Left ventricle myocardium inferior (tissue), 1 donor: ENCODE results near the gene CD300A. TPM values are rescaled to one million over a fixed set of nuclear protein-coding genes. Genes with fewer than 3 reads are reported as not detected.

Experiments
- DNase-seq: peaks from one replicate; pipeline ENCODE4 v3.0.0-alpha.2; 2020
- H3K27ac ChIP-seq: fragments of 200-600 bp; replicated peaks from 2 replicates; pipeline ENCODE4 v1.8.0; 2021
- H3K27me3 ChIP-seq: fragments of 200-600 bp; 2 replicates; pipeline ENCODE4 v1.8.0; 2021; ENCODE audit warnings: low read depth
- H3K36me3 ChIP-seq: fragments of 200-600 bp; 2 replicates; pipeline ENCODE4 v1.8.0; 2021
- H3K4me1 ChIP-seq: fragments of 200-600 bp; 2 replicates; pipeline ENCODE4 v1.8.0; 2021
- H3K4me3 ChIP-seq: fragments of 200-600 bp; 2 replicates; pipeline ENCODE4 v1.8.0; 2021; ENCODE audit warnings: mild to moderate bottlenecking, moderate library complexity
- H3K9me3 ChIP-seq: fragments of 200-600 bp; replicated peaks from 2 replicates; pipeline ENCODE4 v1.8.0; 2021
- CTCF ChIP-seq: fragments of 200-600 bp; IDR thresholded peaks from 2 replicates; pipeline ENCODE4 v1.8.0; 2021; ENCODE audit warnings: antibody characterized with exemption, mild to moderate bottlenecking, borderline replicate concordance
- intact Hi-C: fragments of 100-400 bp; cut with micrococcal nuclease; formaldehyde crosslinking; loops from one replicate; pipeline ENCODE4 v1.11.0; 2022
- long read RNA-seq: library from polyadenylated mRNA; unstranded; transcript quantifications from one replicate; pipeline ENCODE4 v2.0.0, GENCODE V29; 2021
- total RNA-seq: library from RNA; stranded (reverse); fragmentation: NEBNext Ultra II Directional; extraction: Animal tissue kit (Norgen Biotek cat#: 25700); gene quantifications from one replicate; pipeline ENCODE4 v1.2.1, GENCODE V29; 2021
- donor health status: DM: no; HTN: yes; CAD: no; lungs with severe emphysema.

CD300A gene
- 1.2 TPM for total RNA-seq
- long read RNA-seq: 0 reads

GRCh38 chr17:74466111-74466827 is at the start of gene CD300A:
TSS of gene CD300A (plus strand) at chr17:74466634. CDS start at chr17:74466704, 70 bp downstream.
- H3K4me3 ChIP-seq: peak within 1 kb of the TSS; percentile 53
- intact Hi-C loops: no loop called here
- peaks cover 65% of the 10 kb centered on the region for H3K27me3 ChIP-seq
- peak within 1 kb of the TSS; percentile 30 for H3K27ac ChIP-seq
- no peaks in the 10 kb centered on the region for H3K9me3 ChIP-seq
- peak; percentile 55 for DNase-seq
- TF ChIP-seq CTCF: no peak
- H3K4me1 ChIP-seq: peaks cover 9% of the 10 kb centered on the region
- no peaks in the 10 kb centered on the region for H3K36me3 ChIP-seq

- no peak for TF ChIP-seq CTCF
- Histone ChIP-seq H3K4me1 (no peaks in the 10 kb centered on the region), H3K4me3 (no peak overlapping the region), H3K36me3 (no peaks in the 10 kb centered on the region), H3K27ac (no peak overlapping the region), H3K9me3 (no peaks in the 10 kb centered on the region), H3K27me3 (no peaks in the 10 kb centered on the region)
- no peak for DNase-seq
- intact Hi-C loops: no loop called here
These were observed 49.0 kb upstream of the CD300A start for GRCh38 chr17:74417178-74418045.

- H3K27me3 ChIP-seq: no peaks in the 10 kb centered on the region
- no peak for DNase-seq
- intact Hi-C loops: no loop called here
- no peaks in the 10 kb centered on the region for H3K9me3 ChIP-seq
- no peaks in the 10 kb centered on the region for H3K36me3 ChIP-seq
- no peak for TF ChIP-seq CTCF
- peaks cover 3% of the 10 kb centered on the region for H3K4me1 ChIP-seq
- no peak overlapping the region for H3K27ac ChIP-seq
- H3K4me3 ChIP-seq: no peak overlapping the region
These were observed 46.5 kb upstream of the CD300A start for GRCh38 chr17:74419928-74420411.

DNA sequence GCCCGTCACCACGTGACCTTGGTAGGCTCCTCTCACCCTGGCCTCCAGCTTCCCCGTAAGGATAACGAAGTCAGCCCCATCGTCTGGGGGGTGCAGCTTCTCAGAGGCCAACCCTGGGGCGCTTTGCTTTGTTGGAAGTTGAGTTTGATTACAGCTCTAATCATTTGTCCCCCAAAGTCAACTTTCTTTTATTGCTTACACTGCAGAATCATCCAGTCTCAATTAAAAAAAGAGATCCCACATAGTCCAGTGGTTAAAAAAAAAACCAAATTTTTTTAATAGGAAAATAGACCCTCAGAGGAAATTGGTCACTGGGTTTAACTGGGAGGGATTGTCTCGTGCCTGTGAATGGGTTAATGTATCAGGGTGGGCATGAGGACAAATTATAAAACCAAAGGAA is 42.3 kb upstream of the CD300A start:
- Histone ChIP-seq H3K4me3 (peak overlapping the region; percentile 54), H3K9me3 (no peaks in the 10 kb centered on the region), H3K27me3 (no peaks in the 10 kb centered on the region), H3K4me1 (peaks cover 41% of the 10 kb centered on the region), H3K36me3 (no peaks in the 10 kb centered on the region), H3K27ac (peak overlapping the region; percentile 82)
- intact Hi-C loops: no loop called here
- DNase-seq: no peak
- no peak for TF ChIP-seq CTCF

GRCh38 chr17:74424657-74425056 is 41.8 kb upstream of the CD300A start:
- TF ChIP-seq CTCF: no peak
- Histone ChIP-seq H3K9me3 (no peaks in the 10 kb centered on the region), H3K4me3 (peak overlapping the region; percentile 54), H3K36me3 (no peaks in the 10 kb centered on the region), H3K27ac (peak overlapping the region; percentile 82), H3K4me1 (peaks cover 46% of the 10 kb centered on the region), H3K27me3 (no peaks in the 10 kb centered on the region)
- intact Hi-C loops: no loop called here
- DNase-seq: peak; percentile 59
